HL-60 (cell line): ENCODE measurements around the gene NEGR1.

ENCODE experiments used
- CTCF ChIP-seq: IDR thresholded peaks from one replicate; pipeline ENCODE4 v1.5.1; 2011; ENCODE audit warnings: low read length, control low read depth, inconsistent platforms; ENCODE audit not compliant: insufficient read depth
- GABPA ChIP-seq: IDR thresholded peaks from 2 replicates; pipeline ENCODE4 v1.6.1; 2012; ENCODE audit warnings: low read depth
- POLR2AphosphoS5 ChIP-seq: IDR thresholded peaks from 2 replicates; pipeline ENCODE4 v1.6.1; 2012; ENCODE audit warnings: low read depth
- SPI1 ChIP-seq: IDR thresholded peaks from 2 replicates; pipeline ENCODE4 v1.6.1; 2012; ENCODE audit warnings: low read depth, mild to moderate bottlenecking, borderline replicate concordance
- TF ChIP-seq, protein P1 (sequence below): IDR thresholded peaks from 2 replicates; pipeline ENCODE4 v1.6.1; 2012; ENCODE audit warnings: low read depth; ENCODE audit not compliant: insufficient replicate concordance

- TF ChIP-seq CTCF (no peak), POLR2AphosphoS5 (no peak), GABPA (no peak), SPI1 (no peak)
- TF ChIP-seq, protein P1, sequence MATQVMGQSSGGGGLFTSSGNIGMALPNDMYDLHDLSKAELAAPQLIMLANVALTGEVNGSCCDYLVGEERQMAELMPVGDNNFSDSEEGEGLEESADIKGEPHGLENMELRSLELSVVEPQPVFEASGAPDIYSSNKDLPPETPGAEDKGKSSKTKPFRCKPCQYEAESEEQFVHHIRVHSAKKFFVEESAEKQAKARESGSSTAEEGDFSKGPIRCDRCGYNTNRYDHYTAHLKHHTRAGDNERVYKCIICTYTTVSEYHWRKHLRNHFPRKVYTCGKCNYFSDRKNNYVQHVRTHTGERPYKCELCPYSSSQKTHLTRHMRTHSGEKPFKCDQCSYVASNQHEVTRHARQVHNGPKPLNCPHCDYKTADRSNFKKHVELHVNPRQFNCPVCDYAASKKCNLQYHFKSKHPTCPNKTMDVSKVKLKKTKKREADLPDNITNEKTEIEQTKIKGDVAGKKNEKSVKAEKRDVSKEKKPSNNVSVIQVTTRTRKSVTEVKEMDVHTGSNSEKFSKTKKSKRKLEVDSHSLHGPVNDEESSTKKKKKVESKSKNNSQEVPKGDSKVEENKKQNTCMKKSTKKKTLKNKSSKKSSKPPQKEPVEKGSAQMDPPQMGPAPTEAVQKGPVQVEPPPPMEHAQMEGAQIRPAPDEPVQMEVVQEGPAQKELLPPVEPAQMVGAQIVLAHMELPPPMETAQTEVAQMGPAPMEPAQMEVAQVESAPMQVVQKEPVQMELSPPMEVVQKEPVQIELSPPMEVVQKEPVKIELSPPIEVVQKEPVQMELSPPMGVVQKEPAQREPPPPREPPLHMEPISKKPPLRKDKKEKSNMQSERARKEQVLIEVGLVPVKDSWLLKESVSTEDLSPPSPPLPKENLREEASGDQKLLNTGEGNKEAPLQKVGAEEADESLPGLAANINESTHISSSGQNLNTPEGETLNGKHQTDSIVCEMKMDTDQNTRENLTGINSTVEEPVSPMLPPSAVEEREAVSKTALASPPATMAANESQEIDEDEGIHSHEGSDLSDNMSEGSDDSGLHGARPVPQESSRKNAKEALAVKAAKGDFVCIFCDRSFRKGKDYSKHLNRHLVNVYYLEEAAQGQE = no peak
Measured at GRCh38 chr1:71413441-71414175, 868.7 kb downstream of the NEGR1 start.
